HepG2 (cell line): Measurements from ENCODE around the gene FKBP14. TPM values are rescaled to one million over a fixed set of nuclear protein-coding genes. Genes with fewer than 3 reads are reported as not detected.

Experiments
- BCL6 ChIP-seq: IDR thresholded peaks from 2 replicates; pipeline ENCODE4 v1.6.1; 2016; ENCODE audit warnings: missing genetic modification reagents, missing compliant biosample characterization
- CBFB ChIP-seq: sonication (generic); formaldehyde crosslinking; IDR thresholded peaks from 2 replicates; pipeline ENCODE4 v1.4.0; 2020; ENCODE audit warnings: missing genetic modification reagents
- FOSL1 ChIP-seq: sonication (generic); formaldehyde crosslinking; IDR thresholded peaks from 2 replicates; pipeline ENCODE4 v1.9.0; 2021; ENCODE audit warnings: missing genetic modification reagents, borderline replicate concordance
- GATAD1 ChIP-seq: IDR thresholded peaks from 2 replicates; pipeline ENCODE4 v1.6.1; 2016; ENCODE audit warnings: missing genetic modification reagents, missing compliant biosample characterization
- GPN1 ChIP-seq: sonication (generic); formaldehyde crosslinking; IDR thresholded peaks from 2 replicates; pipeline ENCODE4 v1.5.1; 2020; ENCODE audit warnings: missing genetic modification reagents, borderline replicate concordance
- GTF3A ChIP-seq: sonication (generic); formaldehyde crosslinking; conservative IDR thresholded peaks from 2 replicates; pipeline ENCODE4 v1.4.0; 2020; ENCODE audit warnings: mild to moderate bottlenecking, missing genetic modification reagents
- HNRNPL ChIP-seq: fragments of 200-400 bp; formaldehyde crosslinking; IDR thresholded peaks from 2 replicates; pipeline ENCODE4 v1.6.1; 2017; ENCODE audit warnings: mild to moderate bottlenecking, low read depth, low read length
- ISL2 ChIP-seq: sonication (generic); formaldehyde crosslinking; IDR thresholded peaks from 2 replicates; pipeline ENCODE4 v1.5.0; 2020; ENCODE audit warnings: missing genetic modification reagents
- KDM6A ChIP-seq: IDR thresholded peaks from 2 replicates; pipeline ENCODE4 v1.6.1; 2016; ENCODE audit warnings: low read depth
- MNT ChIP-seq: fragments of 450-650 bp; IDR thresholded peaks from 2 replicates; pipeline ENCODE4 v1.6.1; 2016
- PATZ1 ChIP-seq: sonication (generic); formaldehyde crosslinking; IDR thresholded peaks from 2 replicates; pipeline ENCODE4 v1.4.0; 2020; ENCODE audit warnings: missing genetic modification reagents
- PHF21A ChIP-seq: sonication (generic); formaldehyde crosslinking; IDR thresholded peaks from 2 replicates; pipeline ENCODE4 v1.5.0; 2020; ENCODE audit warnings: mild to moderate bottlenecking, missing genetic modification reagents
- POLR2AphosphoS5 ChIP-seq: IDR thresholded peaks from 2 replicates; pipeline ENCODE4 v1.6.1; 2012; ENCODE audit warnings: low read depth, low read length
- RBFOX2 ChIP-seq: fragments of 200-400 bp; formaldehyde crosslinking; IDR thresholded peaks from 2 replicates; pipeline ENCODE4 v1.6.1; 2017; ENCODE audit warnings: low read depth, mild to moderate bottlenecking, low read length
- RORA ChIP-seq: sonication (generic); formaldehyde crosslinking; IDR thresholded peaks from 2 replicates; pipeline ENCODE4 v1.5.0; 2020; ENCODE audit warnings: mild to moderate bottlenecking, missing genetic modification reagents, moderate library complexity
- SP2 ChIP-seq: sonication (generic); formaldehyde crosslinking; IDR thresholded peaks from 2 replicates; pipeline ENCODE4 v1.5.1; 2020; ENCODE audit warnings: mild to moderate bottlenecking, missing genetic modification reagents
- SRF ChIP-seq: IDR thresholded peaks from 2 replicates; pipeline ENCODE4 v1.6.1; 2011; ENCODE audit warnings: mild to moderate bottlenecking, low read depth, low read length, moderate library complexity
- YEATS2 ChIP-seq: sonication (generic); formaldehyde crosslinking; IDR thresholded peaks from 2 replicates; pipeline ENCODE4 v1.4.0; 2020; ENCODE audit warnings: missing genetic modification reagents, borderline replicate concordance
- ZBTB43 ChIP-seq: sonication (generic); formaldehyde crosslinking; conservative IDR thresholded peaks from 2 replicates; pipeline ENCODE4 v1.4.0; 2020; ENCODE audit warnings: missing genetic modification reagents
- ZNF10 ChIP-seq: sonication (generic); formaldehyde crosslinking; IDR thresholded peaks from 2 replicates; pipeline ENCODE4 v1.4.0; 2020; ENCODE audit warnings: mild to moderate bottlenecking, low read depth, missing genetic modification reagents, borderline replicate concordance
- ZNF564 ChIP-seq: sonication (generic); formaldehyde crosslinking; IDR thresholded peaks from 2 replicates; pipeline ENCODE4 v1.8.1; 2023; ENCODE audit warnings: mild to moderate bottlenecking, missing genetic modification reagents
- ZNF710 ChIP-seq: sonication (generic); formaldehyde crosslinking; IDR thresholded peaks from 2 replicates; pipeline ENCODE4 v1.5.0; 2020; ENCODE audit warnings: mild to moderate bottlenecking, missing genetic modification reagents, borderline replicate concordance
- ZNF720 ChIP-seq: sonication (generic); formaldehyde crosslinking; IDR thresholded peaks from 2 replicates; pipeline ENCODE4 v1.4.0; 2020; ENCODE audit warnings: missing genetic modification reagents
- ZNF768 ChIP-seq: sonication (generic); formaldehyde crosslinking; IDR thresholded peaks from 2 replicates; pipeline ENCODE4 v1.4.0; 2020; ENCODE audit warnings: missing genetic modification reagents
- ZNF782 ChIP-seq: sonication (generic); formaldehyde crosslinking; IDR thresholded peaks from 2 replicates; pipeline ENCODE4 v1.4.0; 2020; ENCODE audit warnings: missing genetic modification reagents, mild to moderate bottlenecking, borderline replicate concordance
- ZSCAN29 ChIP-seq: sonication (generic); formaldehyde crosslinking; conservative IDR thresholded peaks from 2 replicates; pipeline ENCODE4 v1.4.0; 2020; ENCODE audit warnings: mild to moderate bottlenecking, missing genetic modification reagents
- polyA plus RNA-seq, 8 experiments: library from polyadenylated mRNA; depleted of rRNA in 3 of 8; stranded (reverse) in 7 of 8; unstranded in 1 of 8; fragments of >200 nt; fragmentation: Illumina TruSeq in 4 of 8; extraction: Trizol in 4 of 8; gene quantifications; 2 replicates each; pipeline versions ENCODE4 v1.2.1 to v1.2.3, GENCODE V29; 2011 to 2016; ENCODE audit warnings: low read depth in 4 of 8, missing spikeins in 1 of 8, mixed read lengths in 1 of 8; ENCODE audit not compliant: insufficient read depth in 1 of 8
- total RNA-seq, 5 experiments: library from RNA; depleted of rRNA; stranded (reverse); fragments of >200 nt; fragmentation: Illumina TruSeq; extraction: Trizol; gene quantifications; 2 replicates each; pipeline ENCODE4 v1.2.3, GENCODE V29; 2016; ENCODE audit warnings: low read depth in 1 of 5

FKBP14 gene
- total and polyA plus RNA-seq, 2 of the 13 experiments (the other 11 are each of a cell fraction or from before 2014, with no cell fraction given), result 20.0 to 32.3 TPM

GRCh38 chr7:30028216-30028748, 1.8 kb upstream of the FKBP14 start, which contains the start of gene PLEKHA8 (continued):
- no peak for TF ChIP-seq MNT
- no peak for TF ChIP-seq FOSL1 (CRISPR knock-in tag)
- no peak for TF ChIP-seq ZNF10
- TF ChIP-seq PATZ1 (CRISPR knock-in tag), result peak; percentile 35; the same call in 1 of the 2 replicates
- TF ChIP-seq ZSCAN29 (CRISPR knock-in tag), result 0 out of 2 replicates have a peak, but pooled peaks have one; percentile 60
- peak; percentile 60; the same call in 1 of the 2 replicates for TF ChIP-seq PHF21A
- TF ChIP-seq YEATS2 (CRISPR knock-in tag), result no peak
- TF ChIP-seq GTF3A, result no peak
- peak; percentile 70 for TF ChIP-seq ISL2 (CRISPR knock-in tag)
- no peak for TF ChIP-seq KDM6A (CRISPR knock-in tag)
- TF ChIP-seq ZNF720 (CRISPR knock-in tag), result no peak
- peak; percentile 69 for TF ChIP-seq GATAD1 (CRISPR knock-in tag)
- TF ChIP-seq GPN1 (CRISPR knock-in tag), result no peak
- TF ChIP-seq ZNF768 (CRISPR knock-in tag), result no peak
- no peak for TF ChIP-seq RORA (CRISPR knock-in tag)
- TF ChIP-seq ZBTB43 (CRISPR knock-in tag), result no peak
- TF ChIP-seq SRF, result no peak
- TF ChIP-seq CBFB (CRISPR knock-in tag), result peak; percentile 74
- peak; percentile 82; the same call in 1 of the 2 replicates for TF ChIP-seq ZNF564 (CRISPR knock-in tag)
- peak; percentile 82 for TF ChIP-seq RBFOX2
- TF ChIP-seq BCL6 (CRISPR knock-in tag), result no peak; the same call in 1 of the 2 replicates
- TF ChIP-seq SP2 (CRISPR knock-in tag), result peak; percentile 79
- no peak for TF ChIP-seq POLR2AphosphoS5
- TF ChIP-seq ZNF710 (CRISPR knock-in tag), result peak; percentile 76
- TF ChIP-seq ZNF782, result peak; percentile 76
- TF ChIP-seq HNRNPL, result no peak
